Stimulated activated naive CD4-positive, alpha-beta T cell treated with Interleukin-2 at 50 U/mL for 16 hours (primary cell): Measurements from ENCODE around the gene SERPINI1.
"Not testable (repeated sequence)": the region's sequence is repeated elsewhere in the genome, so short reads cannot be mapped to it uniquely, and the experiment has no call there.

Experiments
- DNase-seq: peaks from one replicate; lab custom pipeline; 2025; lab: John Stamatoyannopoulos, UW

SERPINI1 gene

GRCh38 chr3:167798443-167798842, 62.9 kb downstream of the SERPINI1 start:
- no peak for DNase-seq

DNA sequence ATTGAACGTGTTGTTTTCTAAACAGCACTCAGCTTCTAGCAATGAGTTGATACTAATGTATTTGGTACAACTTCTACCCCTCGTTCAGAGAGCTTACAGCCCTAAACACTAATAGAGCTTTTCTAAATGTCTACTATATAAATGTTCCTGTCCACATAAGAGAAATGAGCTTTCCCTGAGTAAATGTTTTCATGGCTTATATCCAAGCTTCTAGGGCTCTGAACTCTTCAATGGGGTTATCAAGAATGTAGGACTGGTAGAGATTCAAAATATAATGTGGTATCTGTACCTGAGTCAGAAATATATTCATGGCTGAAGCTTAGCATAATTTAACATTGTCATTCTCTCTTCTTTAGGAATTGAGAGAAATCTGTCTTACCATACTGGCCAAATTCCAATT, 73.4 kb downstream of the SERPINI1 start:
- DNase-seq = no peak

DNA sequence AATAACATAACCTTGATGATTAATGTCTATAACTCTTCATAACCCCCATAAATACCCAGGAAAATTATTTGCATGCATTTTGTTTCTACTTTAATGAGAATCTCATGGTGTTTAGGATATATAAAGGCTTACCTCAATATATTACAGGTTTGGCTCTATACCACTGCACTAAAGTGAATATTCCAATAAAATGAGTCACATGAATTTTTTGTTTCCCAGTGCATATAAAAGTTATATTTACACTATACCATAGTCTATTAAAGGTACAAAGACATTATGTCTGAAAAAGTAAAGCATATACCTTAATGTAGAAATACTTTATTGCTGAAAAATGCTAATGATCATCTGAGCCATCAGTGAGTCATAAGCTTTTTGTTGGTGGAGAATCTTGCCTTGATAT, 74.7 kb downstream of the SERPINI1 start:
- no peak for DNase-seq

- DNase-seq = no peak
Observed at GRCh38 chr3:167811031-167811430, 75.5 kb downstream of the SERPINI1 start.

DNA sequence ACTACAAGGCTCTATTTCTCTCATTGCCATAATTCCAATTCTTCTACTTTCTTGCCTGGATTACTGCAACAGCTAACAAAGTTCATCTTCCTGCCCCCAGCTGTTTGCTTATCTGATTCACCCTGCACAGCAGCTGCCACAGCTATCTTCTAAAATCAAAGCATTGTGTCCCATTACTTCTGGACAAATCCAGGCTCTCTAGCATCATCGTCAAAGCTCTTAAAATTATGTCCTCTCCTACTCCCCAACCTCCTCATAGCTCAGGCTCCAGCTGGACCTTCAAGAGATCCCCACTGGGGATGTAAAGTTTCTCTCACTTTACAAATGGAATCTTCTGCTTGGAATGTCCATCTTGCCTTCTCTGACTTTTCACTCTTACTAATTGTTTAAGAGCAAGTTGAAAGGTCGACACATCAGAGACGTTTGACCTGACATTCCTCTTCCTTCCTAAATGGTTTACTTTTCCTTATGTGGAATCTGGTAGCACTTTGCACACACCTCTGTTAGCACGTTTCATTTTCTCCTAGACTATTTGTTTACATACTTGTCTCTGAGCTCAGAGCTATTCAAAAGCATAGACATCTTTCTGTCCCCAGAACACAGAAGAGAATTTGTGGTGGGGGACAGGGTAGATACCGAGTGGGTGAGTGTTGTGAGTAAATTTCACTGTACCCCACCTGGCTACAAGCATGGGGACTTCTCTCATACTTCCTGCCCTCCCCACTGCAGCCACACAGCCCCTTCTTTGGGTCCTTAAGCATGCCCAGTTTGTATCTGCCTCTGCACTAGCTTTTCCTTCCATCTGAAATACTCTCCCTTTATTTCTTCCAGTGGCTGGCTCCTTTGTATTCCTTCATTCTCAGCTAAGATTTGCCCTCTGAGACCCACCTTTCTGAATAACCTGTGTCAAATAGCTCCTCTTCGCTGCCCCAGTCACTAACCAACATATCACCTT, 77.9 kb downstream of the SERPINI1 start:
- DNase-seq = no peak

DNA sequence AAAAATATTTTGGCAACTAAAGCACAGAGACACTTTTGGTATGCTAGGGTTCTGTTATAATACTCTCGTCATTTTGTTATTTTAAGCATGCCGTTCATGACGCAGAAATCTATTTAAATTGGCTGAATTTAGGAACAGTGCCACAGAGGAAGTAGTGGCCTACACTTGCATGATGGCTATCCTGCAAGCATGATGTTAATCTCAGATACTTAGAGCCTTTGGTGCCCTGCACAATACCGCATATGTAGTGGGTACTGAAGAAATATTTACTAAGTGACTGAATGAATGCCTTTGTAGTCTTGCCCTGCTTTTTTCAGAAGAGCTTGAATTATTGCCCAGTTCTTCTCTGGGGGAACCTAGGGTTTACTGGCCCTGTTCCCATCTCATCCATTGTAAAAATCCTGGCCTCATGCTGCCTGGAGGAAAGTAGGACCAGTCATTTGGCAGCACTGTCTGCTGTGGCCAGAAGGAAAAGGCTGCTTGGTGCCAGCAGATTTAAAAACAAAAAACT, 79.0 kb downstream of the SERPINI1 start:
- DNase-seq = no peak

- no peak for DNase-seq
Observed at GRCh38 chr3:167816953-167817352, 81.4 kb downstream of the SERPINI1 start.

- DNase-seq = no peak
Observed at GRCh38 chr3:167820102-167820865, 84.8 kb downstream of the SERPINI1 start.

DNA sequence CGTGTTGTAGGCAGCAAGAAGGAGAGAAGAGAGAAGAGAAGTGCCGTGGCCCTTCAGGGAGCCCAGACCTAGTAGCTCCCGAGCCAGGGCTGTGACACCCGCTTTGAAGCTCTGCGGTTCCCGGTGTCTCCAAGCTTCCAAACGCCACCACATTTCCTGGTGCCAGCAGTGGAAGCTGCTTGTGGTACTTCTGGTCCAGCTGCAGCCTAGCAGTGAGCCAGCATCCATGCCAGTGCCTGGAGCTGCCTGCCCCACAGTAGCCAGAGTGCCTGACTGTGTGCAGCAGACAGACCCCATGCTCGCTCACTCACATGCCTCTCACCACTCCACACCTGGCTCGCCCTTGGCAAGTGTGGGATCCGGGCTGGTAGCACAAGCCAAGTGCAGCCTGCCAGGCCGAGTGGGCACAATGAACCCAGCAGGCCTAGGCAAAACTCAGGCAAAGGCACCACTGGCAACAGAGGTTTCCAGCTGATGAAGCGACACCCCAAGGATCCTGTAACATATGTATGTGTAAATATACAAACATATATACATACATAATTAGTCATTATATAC, 85.8 kb downstream of the SERPINI1 start:
- no peak for DNase-seq

DNA sequence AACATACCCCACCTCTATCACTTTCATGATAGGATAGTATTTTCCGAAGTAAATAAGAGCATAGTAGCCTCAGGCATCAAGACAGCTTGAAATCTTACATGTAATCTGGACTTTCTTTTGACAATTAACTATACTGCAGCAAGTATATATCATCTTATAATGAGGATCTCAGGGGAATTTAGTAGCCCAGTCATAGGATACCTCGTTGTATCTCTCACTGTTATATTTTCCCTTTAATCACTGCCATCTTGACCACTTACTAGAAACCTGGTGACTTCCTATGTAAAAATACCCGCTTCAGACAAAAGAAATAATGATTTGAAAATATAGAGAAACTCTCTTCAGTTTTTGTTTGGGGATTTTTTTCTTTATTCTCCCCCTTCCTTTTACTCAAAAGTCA, 88.2 kb downstream of the SERPINI1 start:
- no peak for DNase-seq

DNA sequence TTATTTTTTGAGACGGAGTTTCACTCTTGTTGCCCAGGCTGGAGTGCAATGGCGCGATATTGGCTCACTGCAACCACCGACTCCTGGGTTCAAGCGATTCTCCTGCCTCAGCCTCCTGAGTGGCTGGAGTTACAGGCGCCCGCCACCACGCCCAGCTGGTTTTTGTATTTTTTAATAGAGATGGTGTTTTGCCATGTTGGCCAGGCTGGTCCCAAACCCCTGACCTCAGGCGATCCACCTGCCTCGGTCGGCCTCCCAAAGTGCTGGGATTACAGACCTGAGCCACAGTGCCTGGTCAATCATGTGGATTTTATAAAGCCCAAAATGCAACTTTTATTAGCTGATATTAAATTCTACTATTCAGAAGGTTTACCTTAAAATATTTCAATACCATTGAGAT, 92.1 kb downstream of the SERPINI1 start:
- DNase-seq = not testable (repeated sequence)

- DNase-seq = no peak
Observed at GRCh38 chr3:167829071-167829470, 93.5 kb downstream of the SERPINI1 start.

DNA sequence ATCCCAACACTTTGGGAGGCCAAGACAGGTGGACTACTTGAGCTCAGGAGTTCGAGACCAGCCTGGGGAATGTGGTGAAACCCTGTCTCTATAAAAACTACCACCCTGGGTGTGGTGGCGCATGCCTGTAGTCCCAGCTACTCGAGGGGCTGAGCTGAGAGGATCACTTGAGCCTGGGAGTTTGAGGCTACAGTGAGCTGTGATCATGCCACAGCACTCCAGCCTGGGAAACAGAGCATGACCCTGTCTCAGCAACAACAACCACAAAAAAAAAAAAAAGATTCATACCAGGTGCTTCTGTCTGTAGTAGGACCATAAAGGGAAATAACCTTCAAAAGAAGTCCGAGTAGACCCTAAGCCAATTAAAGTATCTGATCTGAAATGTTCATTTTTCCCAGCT, 94.5 kb downstream of the SERPINI1 start:
- no peak for DNase-seq

DNA sequence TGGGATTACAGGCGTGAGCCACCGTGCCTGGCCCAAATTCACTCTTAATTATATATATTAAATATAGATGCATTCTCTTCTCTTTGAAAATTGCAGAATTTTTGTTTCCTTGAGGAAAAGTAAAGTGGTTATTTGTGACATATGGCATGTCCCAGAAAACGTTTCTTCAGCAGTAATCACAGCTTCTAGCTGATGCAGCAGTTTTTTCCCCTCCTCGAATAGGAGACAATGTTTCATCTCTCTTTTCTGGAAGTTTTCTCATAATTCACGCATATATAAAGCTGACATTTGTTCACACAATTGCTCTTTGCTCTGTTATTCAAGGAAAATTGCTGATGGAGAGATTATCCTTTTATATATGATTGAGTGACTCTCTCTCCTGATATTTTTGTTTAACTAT, 99.8 kb downstream of the SERPINI1 start:
- DNase-seq = no peak

GRCh38 chr3:167835953-167836352, 100.4 kb downstream of the SERPINI1 start:
- no peak for DNase-seq

GRCh38 chr3:167837466-167837865, 101.9 kb downstream of the SERPINI1 start:
- DNase-seq = no peak

- DNase-seq = no peak
Observed at GRCh38 chr3:167839460-167840134, 104.1 kb downstream of the SERPINI1 start.

DNA sequence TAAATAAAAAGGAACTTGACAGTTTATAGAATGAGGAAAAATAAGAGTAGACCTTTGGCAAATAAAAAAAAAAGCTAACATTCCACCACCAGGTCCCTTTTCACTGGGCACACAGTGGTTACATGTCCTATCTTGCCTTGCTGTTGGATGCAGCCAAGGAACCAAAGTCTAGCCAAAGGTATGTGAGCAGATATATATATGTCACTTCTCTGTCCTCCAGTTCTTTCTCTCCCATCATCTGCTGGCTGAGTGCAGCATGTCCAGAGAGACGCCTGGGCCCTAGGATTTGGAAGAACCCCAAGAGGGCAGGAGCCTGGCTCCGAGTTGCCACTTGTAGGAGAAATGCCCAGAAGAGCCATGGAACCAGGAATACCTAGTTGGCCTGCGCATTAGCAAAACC, 104.7 kb downstream of the SERPINI1 start:
- no peak for DNase-seq

DNA sequence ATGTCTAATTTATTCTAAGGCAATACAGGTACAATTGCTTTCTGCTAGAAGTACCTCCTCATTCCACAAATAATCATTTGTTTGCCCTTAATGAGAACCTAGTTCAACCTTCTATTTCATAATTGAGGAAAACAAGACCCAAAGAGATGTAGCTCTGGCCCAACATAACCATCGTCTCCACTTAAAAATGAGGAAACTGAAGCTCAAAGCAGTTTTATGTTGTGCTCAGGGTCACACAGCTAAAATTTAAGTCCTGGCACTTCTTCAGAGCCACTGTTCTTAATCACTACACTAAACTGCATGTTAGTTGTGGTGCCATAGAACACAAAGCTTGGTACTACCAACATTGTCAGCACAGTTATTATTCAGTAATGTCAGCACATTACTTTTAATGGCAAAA, 108.0 kb downstream of the SERPINI1 start:
- DNase-seq = no peak

DNA sequence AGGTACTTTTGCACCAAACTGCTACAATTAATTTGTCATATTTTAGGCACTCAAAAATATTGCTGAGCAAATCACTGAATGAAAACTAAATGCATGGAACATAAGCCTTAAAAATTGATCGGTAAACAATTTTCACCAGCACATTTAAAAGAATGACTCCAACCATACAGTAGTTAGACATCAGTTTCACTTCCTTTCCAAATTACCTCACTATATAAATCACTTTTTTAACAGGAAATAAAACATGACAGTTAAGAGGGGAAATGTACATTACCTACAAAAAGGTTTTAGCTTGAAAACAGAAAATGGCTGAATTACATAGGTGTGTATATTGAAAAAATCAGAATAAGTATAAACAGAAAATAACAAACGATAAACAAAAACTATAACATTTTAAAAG, 108.4 kb downstream of the SERPINI1 start:
- no peak for DNase-seq

GRCh38 chr3:167844528-167844927, 109.0 kb downstream of the SERPINI1 start:
- DNase-seq = no peak

DNA sequence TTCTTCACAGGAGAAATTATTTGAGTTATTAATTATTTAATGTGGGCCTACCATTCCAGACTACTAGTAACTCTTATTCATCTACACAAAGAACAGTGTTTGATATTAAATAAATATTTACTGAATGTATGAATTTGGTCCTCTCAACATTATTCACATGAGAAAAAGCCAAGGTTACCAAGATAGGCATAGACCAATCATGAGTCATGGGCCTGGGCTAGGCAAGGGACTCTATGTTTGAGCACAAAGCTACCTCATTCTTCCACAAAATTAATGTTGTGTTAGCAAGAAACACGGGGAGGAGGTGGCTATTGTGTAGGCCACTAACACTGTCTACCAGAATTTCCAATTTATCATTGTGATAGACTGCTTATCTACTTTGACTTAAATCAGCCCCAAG, 115.7 kb downstream of the SERPINI1 start:
- DNase-seq = no peak
